Stimulated activated CD4-positive, alpha-beta T cell treated with anti-CD3 and anti-CD28 coated beads, Interleukin-1b, Interleukin-23, amount 100 ng/mL, for 48 hours (primary cell): ENCODE results near the gene GNB1L.
A peak's percentile ranks its signal among the peaks of the same experiment; 100 is the strongest.

Experiments
- DNase-seq: peaks from one replicate; pipeline ENCODE4 v3.0.0-alpha.2; 2020

The GNB1L gene

GRCh38 chr22:19758896-19759426, 95.7 kb downstream of the GNB1L start:
- DNase-seq = no peak

- DNase-seq = no peak
Observed at GRCh38 chr22:19757985-19758895, 96.4 kb downstream of the GNB1L start.

GRCh38 chr22:19757140-19757984, 97.3 kb downstream of the GNB1L start:
- no peak for DNase-seq

GRCh38 chr22:19756288-19757128, 98.2 kb downstream of the GNB1L start:
- peak; percentile 57 for DNase-seq

GRCh38 chr22:19755722-19756287, 98.9 kb downstream of the GNB1L start:
- DNase-seq = no peak

GRCh38 chr22:19755145-19755710, 99.4 kb downstream of the GNB1L start:
- no peak for DNase-seq

- no peak for DNase-seq
Observed at GRCh38 chr22:19754701-19755144, 100.0 kb downstream of the GNB1L start.

- DNase-seq = no peak
Observed at GRCh38 chr22:19753996-19754700, 100.5 kb downstream of the GNB1L start.

GRCh38 chr22:19753090-19753842, 101.4 kb downstream of the GNB1L start:
- no peak for DNase-seq

GRCh38 chr22:19751497-19752245, 103.0 kb downstream of the GNB1L start:
- DNase-seq = no peak

- DNase-seq = no peak
Observed at GRCh38 chr22:19750507-19751490, 103.9 kb downstream of the GNB1L start.

- no peak for DNase-seq
Observed at GRCh38 chr22:19749876-19750275, 104.8 kb downstream of the GNB1L start.

- DNase-seq = no peak
Observed at GRCh38 chr22:19748991-19749664, 105.5 kb downstream of the GNB1L start.

GRCh38 chr22:19748139-19748538, 106.5 kb downstream of the GNB1L start:
- DNase-seq = no peak

- DNase-seq = no peak
Observed at GRCh38 chr22:19747551-19747950, 107.1 kb downstream of the GNB1L start.

GRCh38 chr22:19746726-19747125, 107.9 kb downstream of the GNB1L start:
- no peak for DNase-seq
